Ovary (tissue), 3 donors: ENCODE results near the gene IGFBP2.

Experiments
- CTCF ChIP-seq, 3 donors: fragments of 450-650 bp in 2 of 3; fragments of 200-600 bp in 1 of 3; IDR thresholded peaks; one replicate each; pipeline versions ENCODE4 v1.5.1 to v1.8.0; 2016 to 2022; ENCODE audit warnings: antibody characterized with exemption in 3 of 3, mild to moderate bottlenecking in 1 of 3
- EP300 ChIP-seq: sonication (generic); formaldehyde crosslinking; IDR thresholded peaks from one replicate; pipeline ENCODE4 v1.6.1; 2017; ENCODE audit warnings: antibody characterized with exemption
- donor health status: DM: no; HTN: no; CAD: no.

GRCh38 chr2:216689397-216689796 lies 56.2 kb downstream of the IGFBP2 start:
- TF ChIP-seq CTCF (IDR thresholded peaks at IDR 0.05) (no peak), EP300 (no peak)
